Spleen (tissue), 7 donors: ENCODE results near the gene KCNQ4.

Experiments
- CTCF ChIP-seq, 11 experiments: fragments of 200-600 bp in 7 of 11; fragments of 450-650 bp in 4 of 11; sonication (generic) in 4 of 11; IDR thresholded peaks in 8 of 11; conservative IDR thresholded peaks in 3 of 11; 1 replicate in 7 of 11; 2 replicates in 4 of 11; pipeline versions ENCODE4 v1.4.0 to v1.8.0; 2016 to 2021; ENCODE audit warnings: antibody characterized with exemption in 11 of 11, inconsistent platforms in 4 of 11, mild to moderate bottlenecking in 1 of 11
- POLR2A ChIP-seq, 3 donors: fragments of 450-650 bp; IDR thresholded peaks; one replicate each; pipeline ENCODE4 v1.5.1; 2017; ENCODE audit warnings: antibody characterized with exemption in 3 of 3, mild to moderate bottlenecking in 1 of 3
- donor health status: DM: no; HTN: no; CAD: no; lungs with moderate emphysema.
- donor health status: DM: no; HTN: no; CAD: no.
- donor health status: DM: no; HTN: no; CAD: no.

- TF ChIP-seq CTCF (IDR thresholded peaks at IDR 0.05 in 8 of 11, conservative IDR thresholded peaks at IDR 0.05 in 3 of 11) (no peak), POLR2A (IDR thresholded peaks at IDR 0.05) (no peak)
Observed at GRCh38 chr1:40825996-40826395, 42.4 kb downstream of the KCNQ4 start.
